ENCODE results near the gene THOC1.

DNA sequence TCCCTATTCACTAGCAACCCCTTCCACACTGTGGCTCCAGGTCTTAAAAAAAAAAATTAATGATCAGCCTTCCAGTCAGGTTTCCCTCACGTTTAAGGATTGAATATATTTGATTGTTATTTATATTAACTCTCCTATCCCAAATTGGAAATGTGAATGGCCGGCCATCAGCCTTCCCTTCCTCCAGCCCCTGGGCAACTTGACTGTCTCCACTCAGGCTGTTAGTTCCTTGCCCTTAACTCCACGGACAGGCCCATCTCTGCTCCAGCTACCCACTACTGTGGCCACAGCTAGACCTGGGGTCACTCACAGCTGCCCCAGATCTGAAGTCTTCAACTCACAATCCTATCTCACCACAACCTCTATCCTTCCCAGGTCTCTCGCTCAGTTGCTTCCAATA is 39.9 kb downstream of the THOC1 start:
- TF ChIP-seq POLR2AphosphoS5 (IDR thresholded peaks at IDR 0.05) (no peak), CTCF (IDR thresholded peaks at IDR 0.05) (no peak), POLR2A (IDR thresholded peaks at IDR 0.05) (no peak)
